Type B pancreatic cell (in vitro differentiated cells): ENCODE results near the gene SEH1L. TPM values are rescaled to one million over a fixed set of nuclear protein-coding genes. Genes with fewer than 3 reads are reported as not detected.

Experiments
- DNase-seq: peaks from one replicate; pipeline ENCODE4 v3.0.0; 2021; ENCODE audit warnings: mixed read lengths; ENCODE audit not compliant: unreplicated experiment; ENCODE audit errors: extremely low spot score
- H3K27ac Mint-ChIP-seq: 2 replicates; pipeline ENCODE4 v1.8.0; 2021; ENCODE audit warnings: mild to moderate bottlenecking, mixed read lengths
- H3K27me3 Mint-ChIP-seq: 2 replicates; pipeline ENCODE4 v1.8.0; 2021; ENCODE audit warnings: mixed read lengths
- H3K36me3 Mint-ChIP-seq: 2 replicates; pipeline ENCODE4 v1.8.0; 2021; ENCODE audit warnings: mixed read lengths
- H3K4me1 Mint-ChIP-seq: one replicate; pipeline ENCODE4 v1.8.0; 2021; ENCODE audit warnings: mixed read lengths; ENCODE audit not compliant: unreplicated experiment
- H3K4me3 Mint-ChIP-seq: 2 replicates; pipeline ENCODE4 v1.8.0; 2021; ENCODE audit warnings: mild to moderate bottlenecking, mixed read lengths
- H3K9me3 Mint-ChIP-seq: 2 replicates; pipeline ENCODE4 v1.8.0; 2021; ENCODE audit warnings: mixed read lengths
- total RNA-seq: library from RNA; stranded (reverse); gene quantifications from 2 replicates; pipeline ENCODE4 v1.2.1, GENCODE V29; 2021; ENCODE audit warnings: low replicate concordance
- TF ChIP-seq, protein P1 (sequence below): fragments of 200-600 bp; sonication (generic); conservative IDR thresholded peaks from 2 replicates; pipeline ENCODE4 v1.5.0; 2021; ENCODE audit warnings: antibody characterized with exemption, mild to moderate bottlenecking

SEH1L gene
- total RNA-seq, 1 donor from 2014 or later = 39.1 TPM

DNA sequence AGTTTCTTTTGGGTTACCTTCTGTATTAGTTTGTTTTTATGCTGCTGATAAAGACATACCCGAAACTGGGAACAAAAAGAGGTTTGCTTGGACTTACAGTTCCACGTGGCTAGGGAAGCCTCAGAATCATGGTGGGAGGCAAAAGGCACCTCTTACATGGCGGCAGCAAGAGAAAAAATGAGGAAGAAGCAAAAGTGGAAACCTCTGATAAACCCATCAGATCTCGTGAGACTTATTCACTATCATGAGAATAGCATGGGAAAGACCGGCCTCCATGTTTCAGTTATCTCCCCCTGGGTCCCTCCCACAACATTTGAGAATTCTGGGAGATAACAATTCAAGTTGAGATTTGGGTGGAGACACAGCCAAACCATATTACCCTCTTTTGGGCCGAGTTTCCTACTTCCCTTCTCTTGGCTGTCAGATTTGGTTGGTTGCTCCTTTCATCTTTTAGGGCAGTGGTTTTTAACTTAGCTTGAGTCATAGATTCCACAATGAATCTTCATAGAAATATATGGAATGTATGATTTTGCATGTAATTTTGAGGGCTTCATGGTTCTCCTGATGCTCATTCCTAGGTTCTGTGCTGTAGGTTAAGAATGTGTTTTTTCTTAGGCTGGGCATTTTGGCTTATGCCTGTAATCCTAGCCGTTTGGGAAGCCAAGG, 87.6 kb downstream of the SEH1L start:
- TF ChIP-seq, protein P1, sequence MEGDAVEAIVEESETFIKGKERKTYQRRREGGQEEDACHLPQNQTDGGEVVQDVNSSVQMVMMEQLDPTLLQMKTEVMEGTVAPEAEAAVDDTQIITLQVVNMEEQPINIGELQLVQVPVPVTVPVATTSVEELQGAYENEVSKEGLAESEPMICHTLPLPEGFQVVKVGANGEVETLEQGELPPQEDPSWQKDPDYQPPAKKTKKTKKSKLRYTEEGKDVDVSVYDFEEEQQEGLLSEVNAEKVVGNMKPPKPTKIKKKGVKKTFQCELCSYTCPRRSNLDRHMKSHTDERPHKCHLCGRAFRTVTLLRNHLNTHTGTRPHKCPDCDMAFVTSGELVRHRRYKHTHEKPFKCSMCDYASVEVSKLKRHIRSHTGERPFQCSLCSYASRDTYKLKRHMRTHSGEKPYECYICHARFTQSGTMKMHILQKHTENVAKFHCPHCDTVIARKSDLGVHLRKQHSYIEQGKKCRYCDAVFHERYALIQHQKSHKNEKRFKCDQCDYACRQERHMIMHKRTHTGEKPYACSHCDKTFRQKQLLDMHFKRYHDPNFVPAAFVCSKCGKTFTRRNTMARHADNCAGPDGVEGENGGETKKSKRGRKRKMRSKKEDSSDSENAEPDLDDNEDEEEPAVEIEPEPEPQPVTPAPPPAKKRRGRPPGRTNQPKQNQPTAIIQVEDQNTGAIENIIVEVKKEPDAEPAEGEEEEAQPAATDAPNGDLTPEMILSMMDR = no peak
- Mint-ChIP-seq H3K27ac (no peak overlapping the region), H3K9me3 (no peaks in the 10 kb centered on the region), H3K4me1 (no peaks in the 10 kb centered on the region), H3K27me3 (no peaks in the 10 kb centered on the region), H3K36me3 (peaks cover 27% of the 10 kb centered on the region), H3K4me3 (no peak overlapping the region)
- no peak for DNase-seq

DNA sequence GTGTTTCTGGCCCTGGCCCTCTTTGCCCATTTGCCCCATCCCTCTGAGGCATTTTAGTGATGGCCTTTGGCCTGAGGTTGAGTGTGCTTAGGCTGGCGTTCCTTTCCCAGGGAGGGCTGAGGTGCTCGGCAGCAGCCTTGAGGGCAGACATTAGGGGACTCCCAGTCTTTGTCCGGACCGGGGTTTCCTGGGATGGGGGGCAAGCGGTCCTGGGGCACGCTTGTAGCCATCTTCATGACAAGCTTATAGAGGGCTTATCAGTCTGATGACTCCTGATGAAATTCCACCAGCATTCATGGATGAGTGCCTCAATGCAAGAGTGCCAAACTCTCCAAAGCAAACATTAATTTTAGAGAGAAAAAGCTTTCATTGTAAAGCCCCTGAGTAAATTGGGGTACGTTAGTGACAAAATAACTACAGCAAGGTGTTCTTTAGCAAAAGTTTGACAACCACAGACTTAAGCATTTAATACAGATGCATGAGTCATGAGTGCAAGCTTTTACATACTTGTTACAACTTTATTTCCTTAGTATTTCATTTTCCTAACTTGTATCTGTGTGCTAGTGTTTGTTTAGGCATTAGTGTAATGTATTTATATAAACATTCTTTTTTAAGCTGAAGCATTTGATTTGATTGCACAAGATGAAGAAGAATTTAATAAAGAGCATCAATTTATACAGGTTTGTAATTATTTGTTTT, 89.0 kb downstream of the SEH1L start:
- no peaks in the 10 kb centered on the region for H3K9me3 Mint-ChIP-seq

More for the DNA sequence above, 89.0 kb downstream of the SEH1L start:
- Mint-ChIP-seq H3K27me3 (no peaks in the 10 kb centered on the region), H3K36me3 (peaks cover 20% of the 10 kb centered on the region), H3K27ac (no peak overlapping the region), H3K4me1 (no peaks in the 10 kb centered on the region), H3K4me3 (no peak overlapping the region)
- TF ChIP-seq, protein P1 = no peak
- no peak for DNase-seq

Other genes with a start within 250 kb of the SEH1L start
- gene CEP76, start 245.3 kb upstream of the SEH1L start, total RNA-seq = 12.2 and 12.4 TPM in 2 replicates
- 57.8 and 59.0 TPM in 2 replicates for gene PSMG2, start 245.0 kb upstream of the SEH1L start, total RNA-seq
- 31.4 and 32.7 TPM in 2 replicates for gene PTPN2, start 63.8 kb upstream of the SEH1L start, total RNA-seq
- 19.8 and 37.5 TPM in 2 replicates for gene CEP192, start 43.4 kb downstream of the SEH1L start, total RNA-seq